K562 (cell line): ENCODE measurements around the gene U2AF1L4. TPM values are rescaled to one million over a fixed set of nuclear protein-coding genes. Genes with fewer than 3 reads are reported as not detected.

Source experiments
- ELF4 ChIP-seq: fragments of 450-650 bp; formaldehyde crosslinking; IDR thresholded peaks from 2 replicates; pipeline ENCODE4 v1.4.0; 2022; ENCODE audit warnings: missing genetic modification characterization
- MBD2 ChIP-seq: sonication (generic); IDR thresholded peaks from 2 replicates; pipeline ENCODE4 v1.6.1; 2016; ENCODE audit warnings: low read depth, borderline replicate concordance
- MED1 ChIP-seq: sonication (generic); formaldehyde crosslinking; IDR thresholded peaks from 2 replicates; pipeline ENCODE4 v1.8.1; 2023; ENCODE audit warnings: missing genetic modification reagents, borderline replicate concordance
- NCOA6 ChIP-seq: fragments of 450-650 bp; IDR thresholded peaks from 2 replicates; pipeline ENCODE4 v1.6.1; 2017; ENCODE audit warnings: mild to moderate bottlenecking
- NFYB ChIP-seq: IDR thresholded peaks from 2 replicates; pipeline ENCODE4 v1.6.1; 2011; ENCODE audit warnings: mild to moderate bottlenecking, moderate library complexity; ENCODE audit not compliant: insufficient read length; ENCODE audit errors: extremely low read depth
- PHF8 ChIP-seq: fragments of 200-600 bp; sonication (generic); IDR thresholded peaks from 2 replicates; pipeline ENCODE4 v1.6.1; 2012; ENCODE audit warnings: mixed run types, mild to moderate bottlenecking, inconsistent platforms, low read length, moderate library complexity, borderline replicate concordance
- POLR2B ChIP-seq: fragments of 450-650 bp; IDR thresholded peaks from 2 replicates; pipeline ENCODE4 v1.6.1; 2018; ENCODE audit warnings: low read depth; ENCODE audit not compliant: partially characterized antibody
- SPI1 ChIP-seq: IDR thresholded peaks from 2 replicates; pipeline ENCODE4 v1.6.1; 2011; ENCODE audit warnings: low read depth, low read length, control low read depth, borderline replicate concordance
- TFE3 ChIP-seq: fragments of 450-650 bp; formaldehyde crosslinking; IDR thresholded peaks from 2 replicates; pipeline ENCODE4 v1.4.0; 2020; ENCODE audit warnings: mild to moderate bottlenecking, mixed read lengths
- ZKSCAN3 ChIP-seq: fragments of 250-450 bp; sonication (Bioruptor Pico); IDR thresholded peaks from 2 replicates; pipeline ENCODE4 v1.4.0; 2020
- ZNF165 ChIP-seq: fragments of 250-450 bp; sonication (Bioruptor Pico); IDR thresholded peaks from 2 replicates; pipeline ENCODE4 v1.4.0; 2020; ENCODE audit warnings: borderline replicate concordance
- ZNF224 ChIP-seq: sonication (generic); formaldehyde crosslinking; IDR thresholded peaks from 2 replicates; pipeline ENCODE4 v1.8.0; 2022; ENCODE audit warnings: mild to moderate bottlenecking, missing genetic modification reagents
- ZNF232 ChIP-seq: sonication (generic); formaldehyde crosslinking; IDR thresholded peaks from 2 replicates; pipeline ENCODE4 v1.8.0; 2022; ENCODE audit warnings: mild to moderate bottlenecking, missing genetic modification reagents
- ZNF3 ChIP-seq: fragments of 250-450 bp; sonication (Bioruptor Pico); IDR thresholded peaks from 2 replicates; pipeline ENCODE4 v1.5.0; 2021; ENCODE audit warnings: mild to moderate bottlenecking, moderate library complexity
- ZNF318 ChIP-seq, 2 experiments: fragments of 450-650 bp; IDR thresholded peaks; 2 replicates each; pipeline ENCODE4 v1.6.1; 2016; ENCODE audit warnings: mild to moderate bottlenecking in 2 of 2, borderline replicate concordance in 1 of 2, low read depth in 1 of 2, moderate library complexity in 1 of 2
- polyA plus RNA-seq, 8 experiments: library from polyadenylated mRNA; depleted of rRNA in 4 of 8; stranded (reverse) in 5 of 8; unstranded in 3 of 8; fragments of >200 nt; fragmentation: Nextera tagmentation in 2 of 8; fragmentation: Illumina TruSeq in 1 of 8; extraction: Ambion mirVana in 2 of 8; extraction: Trizol in 1 of 8; gene quantifications; 2 replicates each; pipeline versions ENCODE4 v1.2.1 to v1.2.3, GENCODE V29; 2011 to 2014; ENCODE audit warnings: inconsistent platforms in 1 of 8, missing spikeins in 1 of 8
- total RNA-seq, 7 experiments: library from RNA; depleted of rRNA in 6 of 7; stranded (reverse); fragments of >200 nt in 6 of 7; fragmentation: Illumina TruSeq in 2 of 7; extraction: Trizol in 2 of 7; gene quantifications; 2 replicates each; pipeline versions ENCODE4 v1.2.1 to v1.2.3, GENCODE V29; 2011 to 2021; ENCODE audit warnings: low replicate concordance in 1 of 7
- TF ChIP-seq, protein P1 (sequence below): sonication (generic); formaldehyde crosslinking; IDR thresholded peaks from 2 replicates; pipeline ENCODE4 v1.8.0; 2022; ENCODE audit warnings: missing genetic modification reagents, mild to moderate bottlenecking, moderate library complexity, borderline replicate concordance

Gene U2AF1L4
- total and polyA plus RNA-seq, 9 of the 15 experiments (the other 6 are each of a cell fraction or from before 2014, with no cell fraction given) = 8.4 to 19.5 (median 12.6) TPM

DNA sequence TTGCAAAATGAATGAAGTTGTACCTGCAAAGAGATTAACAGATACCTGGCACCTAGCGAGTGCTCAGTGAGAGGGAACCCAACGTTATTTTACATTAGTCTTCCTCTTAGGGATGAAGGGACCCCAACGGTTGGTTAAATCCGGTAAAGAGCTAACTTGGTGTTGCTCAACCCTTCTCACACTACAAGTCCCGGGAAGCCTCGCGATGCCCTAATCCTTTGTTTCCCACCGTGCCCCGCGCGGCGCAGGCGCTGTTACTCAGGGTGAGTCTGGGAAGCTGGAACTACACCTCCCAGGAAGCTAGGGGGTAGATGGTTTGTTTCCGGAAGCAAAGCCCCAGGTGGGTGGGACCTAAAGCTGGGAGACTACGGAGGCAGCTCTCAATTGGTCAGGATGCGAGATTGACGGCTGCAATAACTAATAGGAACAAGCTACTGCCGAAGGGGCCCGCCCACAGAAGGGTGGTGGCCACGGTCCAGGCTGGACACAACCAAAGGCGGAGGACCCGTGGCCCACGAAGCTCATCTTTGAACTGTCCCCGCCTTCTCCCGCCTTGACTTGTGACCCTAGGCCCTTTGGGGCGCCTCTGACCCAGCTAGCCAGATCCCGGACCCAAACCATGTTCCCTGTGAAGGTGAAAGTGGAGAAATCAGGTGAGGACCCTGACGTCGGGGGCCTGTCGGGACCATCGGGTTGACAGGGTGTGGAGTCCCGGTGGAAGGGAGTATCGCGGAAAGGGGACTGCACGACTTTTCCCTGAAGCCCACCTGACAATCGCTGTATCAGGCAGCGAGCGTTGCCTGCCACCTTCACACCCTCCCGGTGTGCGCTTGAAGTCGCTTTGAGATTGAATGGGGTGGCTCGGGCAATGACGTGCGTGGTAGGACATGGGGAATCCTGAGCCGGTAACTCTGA lies 3.1 kb upstream of the U2AF1L4 start, which contains the start of gene LIN37 (continued):
- TF ChIP-seq ZNF318 (IDR thresholded peaks at IDR 0.05; ENCODE audit: borderline replicate concordance in 1 of 2, low read depth in 1 of 2) (no peak), POLR2B (peak; percentile 76), ZKSCAN3 (no peak), PHF8 (peak; percentile 96), TFE3 (no peak), ZNF3 (CRISPR knock-in tag) (no peak), NCOA6 (no peak; the same call in 1 of the 2 replicates), ZNF224 (CRISPR knock-in tag) (no peak), NFYB (peak; percentile 77), MBD2 (peak; percentile 96), ELF4 (CRISPR knock-in tag) (0 out of 2 replicates have a peak, but pooled peaks have one; percentile 57), ZNF165 (CRISPR knock-in tag) (no peak), SPI1 (no peak), ZNF232 (CRISPR knock-in tag) (no peak), MED1 (CRISPR knock-in tag) (no peak)
- TF ChIP-seq, protein P1, sequence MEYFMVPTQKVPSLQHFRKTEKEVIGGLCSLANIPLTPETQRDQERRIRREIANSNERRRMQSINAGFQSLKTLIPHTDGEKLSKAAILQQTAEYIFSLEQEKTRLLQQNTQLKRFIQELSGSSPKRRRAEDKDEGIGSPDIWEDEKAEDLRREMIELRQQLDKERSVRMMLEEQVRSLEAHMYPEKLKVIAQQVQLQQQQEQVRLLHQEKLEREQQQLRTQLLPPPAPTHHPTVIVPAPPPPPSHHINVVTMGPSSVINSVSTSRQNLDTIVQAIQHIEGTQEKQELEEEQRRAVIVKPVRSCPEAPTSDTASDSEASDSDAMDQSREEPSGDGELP = peak; percentile 63; the same call in 1 of the 2 replicates
